ENCODE data around the gene INPP5J. TPM values are rescaled to one million over a fixed set of nuclear protein-coding genes. Genes with fewer than 3 reads are reported as not detected.

Gene INPP5J
- total RNA-seq, 2 experiments from 2014 or later = 0.59 to 0.69 TPM

- Mint-ChIP-seq H3K9me3 (no peaks in the 10 kb centered on the region), H3K4me3 (no peak overlapping the region), H3K36me3 (ENCODE audit: low read depth) (no peaks in the 10 kb centered on the region), H3K27ac (no peak overlapping the region), H3K4me1 (ENCODE audit: low read depth) (no peaks in the 10 kb centered on the region), H3K27me3 (no peaks in the 10 kb centered on the region)
- Histone ChIP-seq H3K4me1 (ENCODE audit: insufficient read depth, low read length) (peaks cover 2% of the 10 kb centered on the region), H3K27me3 (ENCODE audit: control insufficient read depth in 1 of 2, insufficient read depth in 2 of 2, low read length in 2 of 2) (no peaks in the 10 kb centered on the region), H3K27ac (ENCODE audit: low read depth in 1 of 2, low read length in 2 of 2) (no peak overlapping the region), H3K4me3 (ENCODE audit: low read length) (no peak overlapping the region), H3K36me3 (ENCODE audit: insufficient read depth, low read length) (no peaks in the 10 kb centered on the region), H3K9me3 (ENCODE audit: control insufficient read depth in 1 of 2, insufficient read depth in 1 of 2, low read length in 2 of 2) (no peaks in the 10 kb centered on the region)
- POLR2A ChIA-PET = no interaction called here
- ATAC-seq (ENCODE audit: poor library complexity) (no peak), DNase-seq (no peak)
- CTCF ChIA-PET = no interaction called here
- TF ChIP-seq CTCF (IDR thresholded peaks at IDR 0.05) = no peak
- intact Hi-C loops (cut with DNase I, micrococcal nuclease) = no loop called here
These were observed 31.4 kb upstream of the INPP5J start for GRCh38 chr22:31091106-31091975.

- Histone ChIP-seq H3K27ac (ENCODE audit: low read depth in 1 of 2, low read length in 2 of 2) (no peak overlapping the region), H3K4me1 (ENCODE audit: insufficient read depth, low read length) (peaks cover 2% of the 10 kb centered on the region), H3K36me3 (ENCODE audit: insufficient read depth, low read length) (no peaks in the 10 kb centered on the region), H3K27me3 (ENCODE audit: control insufficient read depth in 1 of 2, insufficient read depth in 2 of 2, low read length in 2 of 2) (no peaks in the 10 kb centered on the region), H3K9me3 (ENCODE audit: control insufficient read depth in 1 of 2, insufficient read depth in 1 of 2, low read length in 2 of 2) (no peaks in the 10 kb centered on the region), H3K4me3 (ENCODE audit: low read length) (no peak overlapping the region)
- DNase-seq (no peak), ATAC-seq (ENCODE audit: poor library complexity) (no peak)
- no peak overlapping the region for H3K27ac Mint-ChIP-seq
- no peak overlapping the region for H3K4me3 Mint-ChIP-seq
- H3K9me3 Mint-ChIP-seq = no peaks in the 10 kb centered on the region
- POLR2A ChIA-PET = no interaction called here
- CTCF ChIA-PET = no interaction called here
- H3K4me1 Mint-ChIP-seq (ENCODE audit: low read depth) = no peaks in the 10 kb centered on the region
- H3K36me3 Mint-ChIP-seq (ENCODE audit: low read depth) = no peaks in the 10 kb centered on the region
- intact Hi-C loops (cut with DNase I, micrococcal nuclease) = no loop called here
- no peaks in the 10 kb centered on the region for H3K27me3 Mint-ChIP-seq
- no peak for TF ChIP-seq CTCF (IDR thresholded peaks at IDR 0.05)
These were observed 30.6 kb upstream of the INPP5J start for GRCh38 chr22:31092161-31092560.

- no peak overlapping the region for H3K27ac ChIP-seq (ENCODE audit: low read depth in 1 of 2, low read length in 2 of 2)
- H3K27me3 ChIP-seq (ENCODE audit: control insufficient read depth in 1 of 2, insufficient read depth in 2 of 2, low read length in 2 of 2) = no peaks in the 10 kb centered on the region
- ATAC-seq (ENCODE audit: poor library complexity) (no peak), DNase-seq (no peak)
- intact Hi-C loops (cut with DNase I, micrococcal nuclease) = no loop called here
- no peak overlapping the region for H3K4me3 Mint-ChIP-seq
- no peaks in the 10 kb centered on the region for H3K9me3 ChIP-seq (ENCODE audit: control insufficient read depth in 1 of 2, insufficient read depth in 1 of 2, low read length in 2 of 2)
- TF ChIP-seq CTCF (IDR thresholded peaks at IDR 0.05) = no peak
- no peak overlapping the region for H3K27ac Mint-ChIP-seq
- H3K27me3 Mint-ChIP-seq = no peaks in the 10 kb centered on the region
- CTCF ChIA-PET = no interaction called here
- POLR2A ChIA-PET = interaction anchor here (0.7 kb wide), 1 partner anchor 14 kb away, joined by 3 read pairs; no protein-coding TSS in a partner anchor
- H3K36me3 Mint-ChIP-seq (ENCODE audit: low read depth) = no peaks in the 10 kb centered on the region
- H3K4me1 ChIP-seq (ENCODE audit: insufficient read depth, low read length) = peaks cover 2% of the 10 kb centered on the region
- no peaks in the 10 kb centered on the region for H3K9me3 Mint-ChIP-seq
- H3K4me1 Mint-ChIP-seq (ENCODE audit: low read depth) = no peaks in the 10 kb centered on the region
- H3K36me3 ChIP-seq (ENCODE audit: insufficient read depth, low read length) = no peaks in the 10 kb centered on the region
- H3K4me3 ChIP-seq (ENCODE audit: low read length) = no peak overlapping the region
These were observed 29.5 kb upstream of the INPP5J start for GRCh38 chr22:31093086-31093850.

Data from CD4-positive, alpha-beta T cell (primary cell).